PC-9 (cell line): Measurements from ENCODE around the gene PAFAH2. TPM values are rescaled to one million over a fixed set of nuclear protein-coding genes. Genes with fewer than 3 reads are reported as not detected.

Source experiments
- BruUV-seq: library from RNA; stranded (reverse); fragments of 400-500 nt; replicated peaks from 2 replicates; lab custom pipeline; 2021; lab: Mats Ljungman, UMichigan
- CTCF ChIA-PET: fragments of 300-600 bp; sonication (Branson Sonifier 250); formaldehyde crosslinking; loops from one replicate; lab custom pipeline; 2022; ENCODE audit warnings: antibody characterized with exemption; lab: Charles Lee
- POLR2A ChIA-PET: fragments of 300-600 bp; sonication (Branson Sonifier 250); formaldehyde crosslinking; loops from one replicate; lab custom pipeline; 2022; ENCODE audit warnings: antibody characterized with exemption; ENCODE audit not compliant: unreplicated experiment; lab: Charles Lee
- DNase-seq, 2 experiments: peaks; one replicate each; pipeline versions ENCODE4 v3.0.0 to v3.0.0-alpha.2; 2015 to 2022; ENCODE audit warnings: mixed read lengths in 1 of 2
- H2AFZ ChIP-seq: fragments of 200-600 bp; sonication (generic); 2 replicates; pipeline ENCODE4 v1.8.1; 2017; ENCODE audit warnings: antibody characterized with exemption
- H3F3A ChIP-seq: fragments of 200-600 bp; sonication (generic); 2 replicates; pipeline ENCODE4 v1.8.1; 2017; ENCODE audit warnings: antibody characterized with exemption, mild to moderate bottlenecking, low read depth; ENCODE audit not compliant: insufficient read depth
- H3K27ac ChIP-seq: fragments of 200-600 bp; sonication (generic); 2 replicates; pipeline ENCODE4 v1.6.1; 2016; ENCODE audit warnings: mixed run types
- H3K27me3 ChIP-seq: fragments of 200-600 bp; sonication (generic); 2 replicates; pipeline ENCODE4 v1.6.1; 2016; ENCODE audit warnings: low read depth, mixed run types; ENCODE audit not compliant: insufficient read depth
- H3K36me3 ChIP-seq: fragments of 200-600 bp; sonication (generic); 2 replicates; pipeline ENCODE4 v1.6.1; 2016; ENCODE audit warnings: low read depth, mixed run types
- H3K4me1 ChIP-seq: fragments of 200-600 bp; sonication (generic); replicated peaks from 2 replicates; pipeline ENCODE4 v1.6.1; 2016; ENCODE audit warnings: mixed run types; ENCODE audit not compliant: insufficient read depth
- H3K4me2 ChIP-seq: fragments of 200-600 bp; sonication (generic); 2 replicates; pipeline ENCODE4 v1.6.1; 2017; ENCODE audit warnings: mixed run types
- H3K4me3 ChIP-seq: fragments of 200-600 bp; sonication (generic); 2 replicates; pipeline ENCODE4 v1.6.1; 2016; ENCODE audit warnings: mixed run types
- H3K79me2 ChIP-seq: fragments of 200-600 bp; sonication (generic); 2 replicates; pipeline ENCODE4 v1.6.1; 2017; ENCODE audit warnings: low read depth, mixed run types
- H3K9me2 ChIP-seq: fragments of 200-600 bp; sonication (generic); 2 replicates; pipeline ENCODE4 v1.8.1; 2017; ENCODE audit warnings: mild to moderate bottlenecking; ENCODE audit not compliant: insufficient read depth
- H3K9me3 ChIP-seq: fragments of 200-600 bp; sonication (generic); 2 replicates; pipeline ENCODE4 v1.8.1; 2016; ENCODE audit warnings: low read depth; ENCODE audit not compliant: insufficient read depth
- H4K20me1 ChIP-seq: fragments of 200-600 bp; sonication (generic); 2 replicates; pipeline ENCODE4 v1.8.1; 2017; ENCODE audit not compliant: insufficient read depth
- CTCF ChIP-seq: fragments of 200-600 bp; sonication (generic); conservative IDR thresholded peaks from 2 replicates; pipeline ENCODE4 v1.6.1; 2017; ENCODE audit warnings: mixed run types, antibody characterized with exemption, mild to moderate bottlenecking, moderate library complexity
- EZH2 ChIP-seq: fragments of 200-600 bp; sonication (generic); IDR thresholded peaks from 2 replicates; pipeline ENCODE4 v1.8.0; 2017; ENCODE audit warnings: antibody characterized with exemption, low read depth
- intact Hi-C: fragments of 100-400 bp; cut with micrococcal nuclease; formaldehyde crosslinking; loops from one replicate; pipeline ENCODE4 v1.10.0; 2022; ENCODE audit not compliant: unreplicated experiment
- total RNA-seq: library from RNA; stranded (reverse); gene quantifications from 2 replicates; pipeline ENCODE4 v1.2.3, GENCODE V29; 2021

PAFAH2 gene
- total RNA-seq, 1 experiment from 2014 or later = 13.9 TPM

- no peaks in the 10 kb centered on the region for H3K9me3 ChIP-seq
- DNase-seq = no peak
- no peak overlapping the region for H3K4me2 ChIP-seq
- POLR2A ChIA-PET = no interaction called here
- H3K27me3 ChIP-seq = no peaks in the 10 kb centered on the region
- intact Hi-C loops = no loop called here
- no peak overlapping the region for H3K4me3 ChIP-seq
- no peaks in the 10 kb centered on the region for H3K9me2 ChIP-seq
- no peaks in the 10 kb centered on the region for H3K4me1 ChIP-seq
- H3K36me3 ChIP-seq = no peaks in the 10 kb centered on the region
- no peaks in the 10 kb centered on the region for H3K79me2 ChIP-seq
- no peak overlapping the region for H3K27ac ChIP-seq
- no peak for TF ChIP-seq CTCF
- no peak for TF ChIP-seq EZH2
- BruUV-seq = no TSS peak
- CTCF ChIA-PET = no interaction called here
- H3F3A ChIP-seq = no peaks in the 10 kb centered on the region
- H2AFZ ChIP-seq = no peak overlapping the region
- no peaks in the 10 kb centered on the region for H4K20me1 ChIP-seq
These were observed 44.9 kb downstream of the PAFAH2 start for GRCh38 chr1:25952841-25953401.

- H3K4me2 ChIP-seq = no peak overlapping the region
- H3K27me3 ChIP-seq = no peaks in the 10 kb centered on the region
- H3K4me1 ChIP-seq = no peaks in the 10 kb centered on the region
- no peak overlapping the region for H3K27ac ChIP-seq
- CTCF ChIA-PET = no interaction called here
- POLR2A ChIA-PET = interaction anchor here (0.7 kb wide), 1 partner anchor 107 kb away, joined by 4 read pairs; no protein-coding TSS in a partner anchor
- H3K36me3 ChIP-seq = no peaks in the 10 kb centered on the region
- no TSS peak for BruUV-seq
- H3K9me2 ChIP-seq = no peaks in the 10 kb centered on the region
- no peak for DNase-seq
- TF ChIP-seq EZH2 (no peak), CTCF (no peak)
- intact Hi-C loops = no loop called here
- H3K4me3 ChIP-seq = no peak overlapping the region
- H2AFZ ChIP-seq = no peak overlapping the region
- no peaks in the 10 kb centered on the region for H4K20me1 ChIP-seq
- H3K9me3 ChIP-seq = no peaks in the 10 kb centered on the region
- no peaks in the 10 kb centered on the region for H3F3A ChIP-seq
- no peaks in the 10 kb centered on the region for H3K79me2 ChIP-seq
These were observed 49.2 kb downstream of the PAFAH2 start for GRCh38 chr1:25948641-25949040.

DNA sequence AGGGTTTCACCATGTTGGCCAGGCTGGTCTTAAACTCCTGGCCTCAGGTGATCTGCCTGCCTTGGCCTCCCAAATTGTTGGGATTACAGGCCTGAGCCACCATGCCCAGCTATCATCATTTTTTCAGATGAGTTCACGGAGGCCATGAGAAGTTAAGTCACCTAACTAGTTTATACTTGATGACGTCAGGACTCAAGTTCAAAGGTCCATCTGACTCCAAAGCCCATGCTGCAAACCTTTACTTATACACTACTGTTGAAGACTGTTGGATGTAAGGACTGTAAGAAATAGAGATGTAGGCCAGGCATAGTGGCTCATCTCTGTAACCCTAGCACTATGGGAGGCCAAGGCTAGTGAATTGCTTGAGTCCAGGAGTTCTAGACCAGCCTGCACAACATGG lies 50.8 kb downstream of the PAFAH2 start:
- Histone ChIP-seq H3K4me2 (no peak overlapping the region), H3K4me3 (no peak overlapping the region), H3K27ac (no peak overlapping the region), H3K27me3 (no peaks in the 10 kb centered on the region), H3K9me2 (no peaks in the 10 kb centered on the region), H3K36me3 (no peaks in the 10 kb centered on the region), H4K20me1 (no peaks in the 10 kb centered on the region), H2AFZ (no peak overlapping the region), H3K9me3 (no peaks in the 10 kb centered on the region), H3K4me1 (no peaks in the 10 kb centered on the region), H3K79me2 (no peaks in the 10 kb centered on the region), H3F3A (no peaks in the 10 kb centered on the region)
- intact Hi-C loops = no loop called here
- no TSS peak for BruUV-seq
- no peak for DNase-seq
- POLR2A ChIA-PET = no interaction called here
- CTCF ChIA-PET = no interaction called here
- no peak for TF ChIP-seq CTCF
- no peak for TF ChIP-seq EZH2
